HepG2 (cell line): ENCODE measurements around the gene CCL13.

Experiments
- CEBPB ChIP-seq: IDR thresholded peaks from 2 replicates; pipeline ENCODE4 v1.6.1; 2011; ENCODE audit warnings: low read depth, low read length, improper control_type of control experiment, borderline replicate concordance
- CREB1 ChIP-seq, 2 experiments: fragments of 450-650 bp in 1 of 2; IDR thresholded peaks; 2 replicates each; pipeline ENCODE4 v1.6.1; 2016 to 2017; ENCODE audit warnings: control low read depth in 1 of 2, mild to moderate bottlenecking in 1 of 2, missing compliant biosample characterization in 1 of 2, missing genetic modification characterization in 1 of 2
- CTCF ChIP-seq: sonication (generic); formaldehyde crosslinking; IDR thresholded peaks from 2 replicates; pipeline ENCODE4 v1.5.0; 2020; ENCODE audit warnings: mild to moderate bottlenecking, missing genetic modification reagents, moderate library complexity
- KLF9 ChIP-seq: IDR thresholded peaks from 2 replicates; pipeline ENCODE4 v1.6.1; 2016; ENCODE audit warnings: low read depth
- MAFG ChIP-seq: sonication (generic); formaldehyde crosslinking; IDR thresholded peaks from 2 replicates; pipeline ENCODE4 v1.5.1; 2020; ENCODE audit warnings: mild to moderate bottlenecking, missing genetic modification reagents
- MAZ ChIP-seq, 2 experiments: sonication (generic) in 1 of 2; formaldehyde crosslinking in 1 of 2; IDR thresholded peaks; 2 replicates each; pipeline versions ENCODE4 v1.5.0 to v1.6.1; 2012 to 2020; ENCODE audit warnings: low read depth in 2 of 2, mild to moderate bottlenecking in 2 of 2, borderline replicate concordance in 1 of 2, improper control_type of control experiment in 1 of 2, low read length in 1 of 2, missing genetic modification reagents in 1 of 2, moderate library complexity in 1 of 2
- MNT ChIP-seq: fragments of 450-650 bp; IDR thresholded peaks from 2 replicates; pipeline ENCODE4 v1.6.1; 2016
- NFKBIZ ChIP-seq: IDR thresholded peaks from 2 replicates; pipeline ENCODE4 v1.6.1; 2018; ENCODE audit warnings: missing genetic modification reagents, missing compliant biosample characterization
- POLR2AphosphoS5 ChIP-seq: IDR thresholded peaks from 2 replicates; pipeline ENCODE4 v1.6.1; 2012; ENCODE audit warnings: low read depth, low read length
- YY1 ChIP-seq: IDR thresholded peaks from 2 replicates; pipeline ENCODE4 v1.6.1; 2011; ENCODE audit warnings: low read length, low read depth, moderate library complexity, mild to moderate bottlenecking; ENCODE audit not compliant: insufficient read depth, insufficient replicate concordance
- TF ChIP-seq, protein P1 (sequence below): IDR thresholded peaks from 2 replicates; pipeline ENCODE4 v1.6.1; 2016; ENCODE audit warnings: missing compliant biosample characterization, missing genetic modification reagents, borderline replicate concordance
- TF ChIP-seq, protein P2 (sequence below): IDR thresholded peaks from 2 replicates; pipeline ENCODE4 v1.6.1; 2012; ENCODE audit warnings: inconsistent platforms

- TF ChIP-seq CTCF (CRISPR knock-in tag) (no peak), YY1 (no peak), KLF9 (CRISPR knock-in tag) (no peak), POLR2AphosphoS5 (no peak), MAFG (no peak), MNT (no peak), CREB1 (IDR thresholded peaks at IDR 0.05) (no peak), CREB1 (CRISPR knock-in tag; IDR thresholded peaks at IDR 0.05) (no peak), CEBPB (no peak), NFKBIZ (CRISPR knock-in tag) (no peak), MAZ (IDR thresholded peaks at IDR 0.05; ENCODE audit: borderline replicate concordance, low read depth, low read length) (no peak), MAZ (CRISPR knock-in tag; IDR thresholded peaks at IDR 0.05; ENCODE audit: low read depth) (no peak)
- TF ChIP-seq, protein P1, sequence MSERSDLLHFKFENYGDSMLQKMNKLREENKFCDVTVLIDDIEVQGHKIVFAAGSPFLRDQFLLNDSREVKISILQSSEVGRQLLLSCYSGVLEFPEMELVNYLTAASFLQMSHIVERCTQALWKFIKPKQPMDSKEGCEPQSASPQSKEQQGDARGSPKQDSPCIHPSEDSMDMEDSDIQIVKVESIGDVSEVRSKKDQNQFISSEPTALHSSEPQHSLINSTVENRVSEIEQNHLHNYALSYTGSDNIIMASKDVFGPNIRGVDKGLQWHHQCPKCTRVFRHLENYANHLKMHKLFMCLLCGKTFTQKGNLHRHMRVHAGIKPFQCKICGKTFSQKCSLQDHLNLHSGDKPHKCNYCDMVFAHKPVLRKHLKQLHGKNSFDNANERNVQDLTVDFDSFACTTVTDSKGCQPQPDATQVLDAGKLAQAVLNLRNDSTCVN (CRISPR knock-in tag), result no peak
- TF ChIP-seq, protein P2, sequence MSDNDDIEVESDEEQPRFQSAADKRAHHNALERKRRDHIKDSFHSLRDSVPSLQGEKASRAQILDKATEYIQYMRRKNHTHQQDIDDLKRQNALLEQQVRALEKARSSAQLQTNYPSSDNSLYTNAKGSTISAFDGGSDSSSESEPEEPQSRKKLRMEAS, result no peak
Observed at GRCh38 chr17:34312080-34312479, 44.2 kb upstream of the CCL13 start.
